IMR-90 (cell line): ENCODE results near the gene CD177. TPM values are rescaled to one million over a fixed set of nuclear protein-coding genes. Genes with fewer than 3 reads are reported as not detected.

Experiments used
- ATAC-seq: fragments of 200-7000 bp; cut with Tn5 transposase; 2 replicates; pipeline ENCODE4 v1.9.1; 2020; ENCODE audit warnings: low read depth, mild to moderate bottlenecking, moderate library complexity
- BruUV-seq: library from RNA; stranded (reverse); fragments of 400-500 nt; replicated peaks from 2 replicates; lab custom pipeline; 2021; lab: Mats Ljungman, UMichigan
- CTCF ChIA-PET: fragments of 300-600 bp; formaldehyde crosslinking; extraction: SDS; loops from one replicate; lab custom pipeline; 2021; ENCODE audit warnings: antibody characterized with exemption; lab: Yijun Ruan, JAX
- POLR2A ChIA-PET: fragments of 300-600 bp; sonication (Branson Sonifier 250); formaldehyde crosslinking; loops from one replicate; lab custom pipeline; 2022; ENCODE audit warnings: antibody characterized with exemption; ENCODE audit not compliant: unreplicated experiment; lab: Charles Lee
- DNase-seq: peaks from one replicate; pipeline ENCODE4 v3.0.0; 2013
- H2AFZ ChIP-seq: replicated peaks from 2 replicates; pipeline ENCODE3; 2013; ENCODE audit warnings: low read length, mild to moderate bottlenecking; ENCODE audit not compliant: poor library complexity
- H2AK5ac ChIP-seq: 2 replicates; pipeline ENCODE4 v1.6.1; 2013; ENCODE audit warnings: low read depth, low read length, inconsistent platforms
- H2AK9ac ChIP-seq: replicated peaks from 2 replicates; pipeline ENCODE3; 2013; ENCODE audit warnings: mild to moderate bottlenecking, low read depth, low read length, moderate library complexity; ENCODE audit not compliant: poor library complexity
- H2BK120ac ChIP-seq: 2 replicates; pipeline ENCODE4 v1.6.1; 2013; ENCODE audit warnings: low read depth, low read length, inconsistent platforms
- H2BK15ac ChIP-seq: 3 replicates; pipeline ENCODE4 v1.6.1; 2013; ENCODE audit warnings: low read depth, low read length, inconsistent platforms
- H2BK20ac ChIP-seq: 2 replicates; pipeline ENCODE4 v1.6.1; 2013; ENCODE audit warnings: low read depth, mild to moderate bottlenecking, inconsistent platforms, low read length, moderate library complexity
- H2BK5ac ChIP-seq: 2 replicates; pipeline ENCODE4 v1.6.1; 2013; ENCODE audit warnings: mild to moderate bottlenecking, low read depth, low read length, inconsistent platforms; ENCODE audit not compliant: poor library complexity, severe bottlenecking
- H3K14ac ChIP-seq: replicated peaks from 2 replicates; pipeline ENCODE4 v1.6.1; 2013; ENCODE audit warnings: low read depth, low read length, inconsistent platforms
- H3K18ac ChIP-seq: 2 replicates; pipeline ENCODE4 v1.6.1; 2013; ENCODE audit warnings: low read depth, low read length, control low read depth
- H3K23ac ChIP-seq: 2 replicates; pipeline ENCODE4 v1.6.1; 2013; ENCODE audit warnings: low read depth, low read length, inconsistent platforms
- H3K27ac ChIP-seq: 2 replicates; pipeline ENCODE4 v1.5.1; 2013; ENCODE audit warnings: mild to moderate bottlenecking, control low read depth, low read length; ENCODE audit not compliant: insufficient read depth
- H3K27me3 ChIP-seq: 2 replicates; pipeline ENCODE4 v1.6.1; 2013; ENCODE audit warnings: low read length; ENCODE audit not compliant: control insufficient read depth, insufficient read depth
- H3K36me3 ChIP-seq: 2 replicates; pipeline ENCODE4 v1.6.1; 2013; ENCODE audit warnings: low read length, mixed read lengths; ENCODE audit not compliant: control insufficient read depth, insufficient read depth
- H3K4ac ChIP-seq: 2 replicates; pipeline ENCODE4 v1.6.1; 2013; ENCODE audit warnings: low read depth, low read length, inconsistent platforms
- H3K4me1 ChIP-seq: 2 replicates; pipeline ENCODE4 v1.6.1; 2013; ENCODE audit warnings: low read length, mixed read lengths; ENCODE audit not compliant: control insufficient read depth, insufficient read depth
- H3K4me2 ChIP-seq: 2 replicates; pipeline ENCODE4 v1.6.1; 2013; ENCODE audit warnings: low read depth, mild to moderate bottlenecking, control low read depth, low read length, moderate library complexity
- H3K4me3 ChIP-seq: 2 replicates; pipeline ENCODE4 v1.5.1; 2013; ENCODE audit warnings: low read depth, mild to moderate bottlenecking, control low read depth, low read length, moderate library complexity; ENCODE audit not compliant: insufficient read depth
- H3K56ac ChIP-seq: 2 replicates; pipeline ENCODE4 v1.6.1; 2013; ENCODE audit warnings: low read length, inconsistent platforms; ENCODE audit not compliant: insufficient read depth; ENCODE audit errors: extremely low read depth
- H3K79me1 ChIP-seq, 2 experiments: 2 replicates each; pipeline ENCODE4 v1.6.1; 2013; ENCODE audit warnings: low read length in 2 of 2, inconsistent platforms in 1 of 2, low read depth in 1 of 2
- H3K9ac ChIP-seq: 2 replicates; pipeline ENCODE4 v1.6.1; 2013; ENCODE audit warnings: low read depth, low read length, control low read depth
- H3K9me1 ChIP-seq: 2 replicates; pipeline ENCODE4 v1.6.1; 2013; ENCODE audit warnings: low read length, inconsistent platforms; ENCODE audit not compliant: insufficient read depth
- H3K9me3 ChIP-seq: 2 replicates; pipeline ENCODE4 v1.6.1; 2013; ENCODE audit warnings: low read length; ENCODE audit not compliant: control insufficient read depth, insufficient read depth
- H4K20me1 ChIP-seq: 2 replicates; pipeline ENCODE4 v1.6.1; 2013; ENCODE audit warnings: low read length, inconsistent platforms; ENCODE audit not compliant: insufficient read depth
- H4K5ac ChIP-seq: 2 replicates; pipeline ENCODE4 v1.6.1; 2013; ENCODE audit warnings: mild to moderate bottlenecking, low read depth, low read length, control low read depth
- H4K8ac ChIP-seq, 2 experiments: 2 replicates each; pipeline ENCODE4 v1.6.1; 2013; ENCODE audit warnings: low read depth in 2 of 2, low read length in 2 of 2, control low read depth in 1 of 2, inconsistent platforms in 1 of 2
- H4K91ac ChIP-seq: 2 replicates; pipeline ENCODE4 v1.6.1; 2013; ENCODE audit warnings: low read depth, low read length, inconsistent platforms; ENCODE audit not compliant: insufficient read depth
- BHLHE40 ChIP-seq: fragments of 150-350 bp; IDR thresholded peaks from 2 replicates; pipeline ENCODE4 v1.6.1; 2016; ENCODE audit warnings: mild to moderate bottlenecking, low read depth, low read length
- NFE2L2 ChIP-seq: fragments of 150-350 bp; IDR thresholded peaks from 2 replicates; pipeline ENCODE4 v1.6.1; 2016; ENCODE audit warnings: low read depth, mild to moderate bottlenecking, low read length
- WGBS, 2 experiments: methylation state at CpG; one replicate each; pipeline versions ENCODE4 v1.1.5 to v1.1.7; 2013; ENCODE audit warnings: missing lambda C conversion rate in 2 of 2; ENCODE audit not compliant: insufficient read length in 1 of 2; ENCODE audit errors: extremely low coverage in 2 of 2; 5-methylcytosine and 5-hydroxymethylcytosine counted together
- dilution Hi-C: fragments of 300-500 bp; cut with HindIII; formaldehyde crosslinking; loops from one replicate; pipeline ENCODE4 v1.14.3; 2018; ENCODE audit warnings: low sequenced_read_pairs; ENCODE audit not compliant: unreplicated experiment
- in situ Hi-C: fragments of 300-500 bp; cut with MboI; formaldehyde crosslinking; loops from 3 replicates; pipeline ENCODE4 v1.14.3; 2019; ENCODE audit warnings: low sequenced_read_pairs, inconsistent platforms, mixed read lengths
- intact Hi-C: fragments of 100-400 bp; cut with micrococcal nuclease; formaldehyde crosslinking; loops from 2 replicates; pipeline ENCODE4 v1.10.0; 2022
- polyA plus RNA-seq, 3 experiments: library from polyadenylated mRNA; depleted of rRNA; stranded (reverse); fragments of >200 nt; gene quantifications; 2 replicates each; pipeline ENCODE4 v1.2.3, GENCODE V29; 2012; ENCODE audit warnings: low replicate concordance in 1 of 3
- total RNA-seq: library from RNA; depleted of rRNA; stranded (reverse); fragments of >200 nt; gene quantifications from 2 replicates; pipeline ENCODE4 v1.2.3, GENCODE V29; 2012

CD177 gene
- total and polyA plus RNA-seq, 2 of the 4 experiments (the other 2 are of a cell fraction), result 0.14 TPM; not detected in 1

DNA sequence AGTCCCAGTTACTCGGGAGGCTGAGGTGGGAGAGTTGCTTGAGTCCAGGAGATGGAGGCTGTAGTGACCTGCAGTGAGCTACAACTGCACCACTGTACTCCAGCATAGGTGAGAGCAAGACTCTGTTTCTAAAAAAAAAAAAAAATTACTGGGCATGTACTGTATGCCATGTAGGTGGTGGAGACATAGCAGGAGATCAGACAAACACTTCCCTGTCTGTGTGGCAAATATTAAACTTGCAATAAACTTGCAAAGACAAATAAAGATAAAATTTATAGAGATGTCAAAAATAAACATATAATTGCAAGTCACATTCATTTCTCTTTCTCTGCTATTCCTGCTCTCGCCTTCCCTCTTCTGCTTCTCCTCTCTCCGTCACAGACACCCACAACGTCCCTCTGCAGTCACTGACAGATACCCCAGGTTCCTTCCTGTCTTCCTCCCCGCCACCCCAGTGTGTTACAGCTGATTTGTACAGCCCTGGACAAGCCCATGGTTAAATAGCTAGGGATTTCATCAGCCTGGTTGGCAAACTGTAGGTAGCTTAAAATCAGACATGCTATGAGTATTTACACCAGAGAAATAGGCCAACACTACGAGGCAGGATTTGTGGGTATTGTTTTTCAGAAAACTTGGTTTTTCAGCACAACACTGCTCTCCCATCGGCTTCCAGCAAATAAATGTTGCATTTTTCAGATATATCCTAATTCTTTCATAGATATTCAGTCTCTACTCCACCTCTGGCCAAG, 1.3 kb upstream of the CD177 start:
- Histone ChIP-seq H4K20me1 (no peaks in the 10 kb centered on the region), H3K27me3 (peaks cover 27% of the 10 kb centered on the region), H2BK20ac (no peak overlapping the region), H2BK5ac (no peak overlapping the region), H2BK15ac (no peak overlapping the region), H3K14ac (no peak overlapping the region), H2BK120ac (no peak overlapping the region), H2AFZ (peak overlapping the region; percentile 49), H4K5ac (no peak overlapping the region), H4K91ac (no peak overlapping the region), H3K18ac (no peak overlapping the region), H3K4me2 (no peak overlapping the region), H3K4me3 (no peak overlapping the region), H3K79me1 (no peaks in the 10 kb centered on the region), H3K9me1 (no peaks in the 10 kb centered on the region), H3K9me3 (no peaks in the 10 kb centered on the region; the same call in 1 of the 2 replicates), H3K56ac (no peak overlapping the region), H3K23ac (no peak overlapping the region), H4K8ac (no peak overlapping the region), H3K36me3 (no peaks in the 10 kb centered on the region), H3K9ac (no peak overlapping the region), H2AK9ac (no peak overlapping the region), H2AK5ac (no peak overlapping the region), H3K27ac (no peak overlapping the region), H3K4ac (no peak overlapping the region), H3K4me1 (no peaks in the 10 kb centered on the region)
- CTCF ChIA-PET, result no interaction called here
- intact Hi-C loops, result no loop called here
- POLR2A ChIA-PET, result no interaction called here
- dilution Hi-C loops, result no loop called here
- DNase-seq (no peak), ATAC-seq (no peak)
- TF ChIP-seq BHLHE40, result no peak
- no peak for TF ChIP-seq NFE2L2
- WGBS, 2 experiments, result no CpG with 5 or more reads among the region's 7 CpGs
- no TSS peak for BruUV-seq
- in situ Hi-C loops, result no loop called here
